IMR-90 (cell line): ENCODE measurements around the gene CPNE6. TPM values are rescaled to one million over a fixed set of nuclear protein-coding genes. Genes with fewer than 3 reads are reported as not detected.

ENCODE experiments used
- ATAC-seq: fragments of 200-7000 bp; cut with Tn5 transposase; 2 replicates; pipeline ENCODE4 v1.9.1; 2020; ENCODE audit warnings: low read depth, mild to moderate bottlenecking, moderate library complexity
- BruUV-seq: library from RNA; stranded (reverse); fragments of 400-500 nt; replicated peaks from 2 replicates; lab custom pipeline; 2021; lab: Mats Ljungman, UMichigan
- CTCF ChIA-PET: fragments of 300-600 bp; formaldehyde crosslinking; extraction: SDS; loops from one replicate; lab custom pipeline; 2021; ENCODE audit warnings: antibody characterized with exemption; lab: Yijun Ruan, JAX
- POLR2A ChIA-PET: fragments of 300-600 bp; sonication (Branson Sonifier 250); formaldehyde crosslinking; loops from one replicate; lab custom pipeline; 2022; ENCODE audit warnings: antibody characterized with exemption; ENCODE audit not compliant: unreplicated experiment; lab: Charles Lee
- DNase-seq: peaks from one replicate; pipeline ENCODE4 v3.0.0; 2013
- H2AFZ ChIP-seq: replicated peaks from 2 replicates; pipeline ENCODE3; 2013; ENCODE audit warnings: low read length, mild to moderate bottlenecking; ENCODE audit not compliant: poor library complexity
- H2AK5ac ChIP-seq: 2 replicates; pipeline ENCODE4 v1.6.1; 2013; ENCODE audit warnings: low read depth, low read length, inconsistent platforms
- H2AK9ac ChIP-seq: replicated peaks from 2 replicates; pipeline ENCODE3; 2013; ENCODE audit warnings: mild to moderate bottlenecking, low read depth, low read length, moderate library complexity; ENCODE audit not compliant: poor library complexity
- H2BK120ac ChIP-seq: 2 replicates; pipeline ENCODE4 v1.6.1; 2013; ENCODE audit warnings: low read depth, low read length, inconsistent platforms
- H2BK15ac ChIP-seq: 3 replicates; pipeline ENCODE4 v1.6.1; 2013; ENCODE audit warnings: low read depth, low read length, inconsistent platforms
- H2BK20ac ChIP-seq: 2 replicates; pipeline ENCODE4 v1.6.1; 2013; ENCODE audit warnings: low read depth, mild to moderate bottlenecking, inconsistent platforms, low read length, moderate library complexity
- H2BK5ac ChIP-seq: 2 replicates; pipeline ENCODE4 v1.6.1; 2013; ENCODE audit warnings: mild to moderate bottlenecking, low read depth, low read length, inconsistent platforms; ENCODE audit not compliant: poor library complexity, severe bottlenecking
- H3K14ac ChIP-seq: replicated peaks from 2 replicates; pipeline ENCODE4 v1.6.1; 2013; ENCODE audit warnings: low read depth, low read length, inconsistent platforms
- H3K18ac ChIP-seq: 2 replicates; pipeline ENCODE4 v1.6.1; 2013; ENCODE audit warnings: low read depth, low read length, control low read depth
- H3K23ac ChIP-seq: 2 replicates; pipeline ENCODE4 v1.6.1; 2013; ENCODE audit warnings: low read depth, low read length, inconsistent platforms
- H3K27ac ChIP-seq: 2 replicates; pipeline ENCODE4 v1.5.1; 2013; ENCODE audit warnings: mild to moderate bottlenecking, control low read depth, low read length; ENCODE audit not compliant: insufficient read depth
- H3K27me3 ChIP-seq: 2 replicates; pipeline ENCODE4 v1.6.1; 2013; ENCODE audit warnings: low read length; ENCODE audit not compliant: control insufficient read depth, insufficient read depth
- H3K36me3 ChIP-seq: 2 replicates; pipeline ENCODE4 v1.6.1; 2013; ENCODE audit warnings: low read length, mixed read lengths; ENCODE audit not compliant: control insufficient read depth, insufficient read depth
- H3K4ac ChIP-seq: 2 replicates; pipeline ENCODE4 v1.6.1; 2013; ENCODE audit warnings: low read depth, low read length, inconsistent platforms
- H3K4me1 ChIP-seq: 2 replicates; pipeline ENCODE4 v1.6.1; 2013; ENCODE audit warnings: low read length, mixed read lengths; ENCODE audit not compliant: control insufficient read depth, insufficient read depth
- H3K4me2 ChIP-seq: 2 replicates; pipeline ENCODE4 v1.6.1; 2013; ENCODE audit warnings: low read depth, mild to moderate bottlenecking, control low read depth, low read length, moderate library complexity
- H3K4me3 ChIP-seq: 2 replicates; pipeline ENCODE4 v1.5.1; 2013; ENCODE audit warnings: low read depth, mild to moderate bottlenecking, control low read depth, low read length, moderate library complexity; ENCODE audit not compliant: insufficient read depth
- H3K56ac ChIP-seq: 2 replicates; pipeline ENCODE4 v1.6.1; 2013; ENCODE audit warnings: low read length, inconsistent platforms; ENCODE audit not compliant: insufficient read depth; ENCODE audit errors: extremely low read depth
- H3K79me1 ChIP-seq, 2 experiments: 2 replicates each; pipeline ENCODE4 v1.6.1; 2013; ENCODE audit warnings: low read length in 2 of 2, inconsistent platforms in 1 of 2, low read depth in 1 of 2
- H3K9ac ChIP-seq: 2 replicates; pipeline ENCODE4 v1.6.1; 2013; ENCODE audit warnings: low read depth, low read length, control low read depth
- H3K9me1 ChIP-seq: 2 replicates; pipeline ENCODE4 v1.6.1; 2013; ENCODE audit warnings: low read length, inconsistent platforms; ENCODE audit not compliant: insufficient read depth
- H3K9me3 ChIP-seq: 2 replicates; pipeline ENCODE4 v1.6.1; 2013; ENCODE audit warnings: low read length; ENCODE audit not compliant: control insufficient read depth, insufficient read depth
- H4K20me1 ChIP-seq: 2 replicates; pipeline ENCODE4 v1.6.1; 2013; ENCODE audit warnings: low read length, inconsistent platforms; ENCODE audit not compliant: insufficient read depth
- H4K5ac ChIP-seq: 2 replicates; pipeline ENCODE4 v1.6.1; 2013; ENCODE audit warnings: mild to moderate bottlenecking, low read depth, low read length, control low read depth
- H4K8ac ChIP-seq, 2 experiments: 2 replicates each; pipeline ENCODE4 v1.6.1; 2013; ENCODE audit warnings: low read depth in 2 of 2, low read length in 2 of 2, control low read depth in 1 of 2, inconsistent platforms in 1 of 2
- H4K91ac ChIP-seq: 2 replicates; pipeline ENCODE4 v1.6.1; 2013; ENCODE audit warnings: low read depth, low read length, inconsistent platforms; ENCODE audit not compliant: insufficient read depth
- BHLHE40 ChIP-seq: fragments of 150-350 bp; IDR thresholded peaks from 2 replicates; pipeline ENCODE4 v1.6.1; 2016; ENCODE audit warnings: mild to moderate bottlenecking, low read depth, low read length
- CEBPB ChIP-seq: IDR thresholded peaks from 2 replicates; pipeline ENCODE4 v1.6.1; 2012; ENCODE audit warnings: low read depth, low read length, improper control_type of control experiment
- MAZ ChIP-seq: IDR thresholded peaks from 2 replicates; pipeline ENCODE4 v1.6.1; 2012; ENCODE audit warnings: low read depth, mild to moderate bottlenecking, low read length, improper control_type of control experiment, moderate library complexity, borderline replicate concordance
- MXI1 ChIP-seq: IDR thresholded peaks from 2 replicates; pipeline ENCODE4 v1.6.1; 2012; ENCODE audit warnings: low read depth, mild to moderate bottlenecking, low read length, moderate library complexity, borderline replicate concordance
- POLR2A ChIP-seq: IDR thresholded peaks from 2 replicates; pipeline ENCODE4 v1.6.1; 2012; ENCODE audit warnings: mild to moderate bottlenecking, low read depth, low read length
- RAD21 ChIP-seq: IDR thresholded peaks from 2 replicates; pipeline ENCODE4 v1.6.1; 2012; ENCODE audit warnings: low read length, improper control_type of control experiment
- RFX5 ChIP-seq: IDR thresholded peaks from 2 replicates; pipeline ENCODE4 v1.8.0; 2012; ENCODE audit warnings: low read depth, mild to moderate bottlenecking, low read length, moderate library complexity
- WGBS, 2 experiments: methylation state at CpG; one replicate each; pipeline versions ENCODE4 v1.1.5 to v1.1.7; 2013; ENCODE audit warnings: missing lambda C conversion rate in 2 of 2; ENCODE audit not compliant: insufficient read length in 1 of 2; ENCODE audit errors: extremely low coverage in 2 of 2; 5-methylcytosine and 5-hydroxymethylcytosine counted together
- dilution Hi-C: fragments of 300-500 bp; cut with HindIII; formaldehyde crosslinking; loops from one replicate; pipeline ENCODE4 v1.14.3; 2018; ENCODE audit warnings: low sequenced_read_pairs; ENCODE audit not compliant: unreplicated experiment
- in situ Hi-C: fragments of 300-500 bp; cut with MboI; formaldehyde crosslinking; loops from 3 replicates; pipeline ENCODE4 v1.14.3; 2019; ENCODE audit warnings: low sequenced_read_pairs, inconsistent platforms, mixed read lengths
- intact Hi-C: fragments of 100-400 bp; cut with micrococcal nuclease; formaldehyde crosslinking; loops from 2 replicates; pipeline ENCODE4 v1.10.0; 2022
- polyA plus RNA-seq, 3 experiments: library from polyadenylated mRNA; depleted of rRNA; stranded (reverse); fragments of >200 nt; gene quantifications; 2 replicates each; pipeline ENCODE4 v1.2.3, GENCODE V29; 2012; ENCODE audit warnings: low replicate concordance in 1 of 3
- total RNA-seq: library from RNA; depleted of rRNA; stranded (reverse); fragments of >200 nt; gene quantifications from 2 replicates; pipeline ENCODE4 v1.2.3, GENCODE V29; 2012
- TF ChIP-seq, protein P1 (sequence below): conservative IDR thresholded peaks from 2 replicates; pipeline ENCODE4 v1.5.1; 2012; ENCODE audit warnings: mild to moderate bottlenecking, low read depth, low read length, improper control_type of control experiment
- TF ChIP-seq, protein P2 (sequence below): fragments of 150-350 bp; IDR thresholded peaks from 2 replicates; pipeline ENCODE4 v1.6.1; 2016; ENCODE audit warnings: low read depth, mild to moderate bottlenecking, low read length, moderate library complexity, borderline replicate concordance
- TF ChIP-seq, protein P3 (sequence below): fragments of 150-350 bp; IDR thresholded peaks from 2 replicates; pipeline ENCODE4 v1.6.1; 2017; ENCODE audit warnings: mild to moderate bottlenecking, antibody characterized with exemption, low read length, low read depth

CPNE6 gene
- total and polyA plus RNA-seq, 2 of the 4 experiments (the other 2 are of a cell fraction), result not detected

DNA sequence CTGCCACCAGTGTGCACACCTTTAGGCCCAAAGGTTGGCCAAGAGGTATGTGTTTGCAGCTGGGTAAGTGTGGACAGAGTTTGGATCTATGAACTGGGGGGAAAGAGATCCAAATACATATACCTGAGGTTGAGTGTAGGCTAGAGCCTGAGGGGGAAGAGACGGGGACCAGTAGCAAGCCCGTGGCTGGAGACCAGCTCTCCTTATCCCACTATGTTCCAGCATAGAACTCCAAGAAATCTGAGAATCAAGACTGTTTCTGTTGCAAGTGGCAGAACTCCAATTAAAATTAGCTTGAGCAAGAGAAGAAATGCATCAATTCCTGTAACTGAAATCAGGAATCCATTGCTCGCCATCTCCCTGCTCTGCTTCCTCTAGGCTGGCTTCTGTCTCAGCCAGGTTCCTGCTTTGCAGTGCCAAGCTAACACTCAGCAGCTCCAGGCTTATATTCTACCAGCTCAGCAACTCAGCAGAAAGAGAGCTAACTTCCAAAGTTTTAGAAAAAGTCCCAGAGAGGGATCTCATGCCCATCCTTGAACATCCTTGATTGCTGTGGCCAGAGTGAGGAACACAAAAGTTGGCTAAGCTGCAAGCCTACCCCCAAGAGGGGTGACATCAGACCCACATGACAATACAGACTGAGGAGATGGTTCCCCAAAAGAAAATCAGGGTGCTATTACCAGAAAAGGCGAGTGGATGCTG lies 21.3 kb downstream of the CPNE6 start (continued):
- TF ChIP-seq RFX5, result no peak

DNA sequence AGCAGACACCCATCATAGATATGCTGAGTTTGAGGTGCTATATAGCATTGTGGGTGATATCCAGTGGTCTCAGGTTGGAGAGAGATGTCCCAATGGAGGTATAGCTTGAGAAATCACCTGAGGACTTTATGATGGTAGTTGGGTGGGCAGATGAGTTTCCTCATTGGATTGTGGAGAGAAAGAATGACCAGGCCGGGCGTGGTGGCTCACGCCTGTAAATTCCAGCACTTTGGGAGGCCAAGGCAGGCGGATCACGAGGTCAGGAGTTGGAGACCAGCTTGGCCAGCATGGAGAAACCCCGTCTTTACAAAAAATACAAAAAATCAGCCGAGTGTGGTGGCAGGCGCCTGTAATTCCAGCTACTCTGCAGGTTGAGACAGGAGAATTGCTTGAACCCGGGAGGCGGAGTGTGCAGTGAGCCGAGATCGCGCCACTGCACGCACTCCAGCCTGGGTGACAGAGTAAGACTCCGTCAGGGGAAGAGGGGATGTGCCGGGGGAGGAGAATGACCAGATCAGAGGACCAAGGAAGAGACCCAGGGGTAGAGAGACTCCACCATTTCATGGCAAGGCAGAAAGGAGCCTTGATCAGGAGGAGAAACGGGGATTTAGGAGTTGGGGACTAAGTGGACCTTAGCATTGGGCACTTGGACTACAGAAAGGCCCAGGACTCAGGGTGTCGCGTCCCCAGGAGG lies 22.0 kb downstream of the CPNE6 start:
- peaks cover 12% of the 10 kb centered on the region; the same call in 1 of the 2 replicates for H4K20me1 ChIP-seq
- no peak overlapping the region for H2BK5ac ChIP-seq
- peak overlapping the region; percentile 18; the same call in 1 of the 2 replicates for H3K18ac ChIP-seq
- peak overlapping the region; percentile 50 for H3K9ac ChIP-seq
- DNase-seq, result no peak
- peak overlapping the region; percentile 96 for H4K91ac ChIP-seq
- peaks cover 16 to 32% of the 10 kb centered on the region in 2 experiments for H3K79me1 ChIP-seq
- WGBS, 2 experiments, result 100% methylated on average over 7 of the region's 19 CpGs; no CpG with 5 or more reads in 1 of the 2 experiments
- peak overlapping the region; percentile 80 for H3K27ac ChIP-seq
- peak overlapping the region; percentile 78 for H2AK9ac ChIP-seq
- H2AK5ac ChIP-seq, result peak overlapping the region; percentile 97
- no peak for ATAC-seq
- H3K27me3 ChIP-seq, result no peaks in the 10 kb centered on the region
- peak overlapping the region; percentile 90 for H3K4ac ChIP-seq
- dilution Hi-C loops (no loop called here), in situ Hi-C loops (loop anchor here (5.0 to 10.0 kb wide), 2 partner anchors 36 to 119 kb away; no protein-coding TSS in a partner anchor), intact Hi-C loops (no loop called here)
- CTCF ChIA-PET, result interaction anchor here (0.7 to 3.5 kb wide), 4 partner anchors 12 to 36 kb away, joined by 3 to 30 read pairs (median 12); no protein-coding TSS in a partner anchor
- POLR2A ChIA-PET, result interaction anchor here (0.6 kb wide), 1 partner anchor 228 kb away, joined by 7 read pairs; no protein-coding TSS in a partner anchor
- H3K4me1 ChIP-seq, result peaks cover 8% of the 10 kb centered on the region
- H3K9me3 ChIP-seq, result no peaks in the 10 kb centered on the region
- H3K23ac ChIP-seq, result peak overlapping the region; percentile 68
- H3K36me3 ChIP-seq, result peaks cover 4% of the 10 kb centered on the region; the same call in 1 of the 2 replicates
- peak overlapping the region; percentile 70 for H2BK120ac ChIP-seq
- H4K8ac ChIP-seq, result peak overlapping the region; percentile 94 to 95
- no TSS peak for BruUV-seq
- H3K4me2 ChIP-seq, result peak overlapping the region; percentile 49
- peaks cover 13% of the 10 kb centered on the region for H3K9me1 ChIP-seq
- peak overlapping the region; percentile 66; the same call in 1 of the 2 replicates for H3K56ac ChIP-seq
- TF ChIP-seq, protein P1, sequence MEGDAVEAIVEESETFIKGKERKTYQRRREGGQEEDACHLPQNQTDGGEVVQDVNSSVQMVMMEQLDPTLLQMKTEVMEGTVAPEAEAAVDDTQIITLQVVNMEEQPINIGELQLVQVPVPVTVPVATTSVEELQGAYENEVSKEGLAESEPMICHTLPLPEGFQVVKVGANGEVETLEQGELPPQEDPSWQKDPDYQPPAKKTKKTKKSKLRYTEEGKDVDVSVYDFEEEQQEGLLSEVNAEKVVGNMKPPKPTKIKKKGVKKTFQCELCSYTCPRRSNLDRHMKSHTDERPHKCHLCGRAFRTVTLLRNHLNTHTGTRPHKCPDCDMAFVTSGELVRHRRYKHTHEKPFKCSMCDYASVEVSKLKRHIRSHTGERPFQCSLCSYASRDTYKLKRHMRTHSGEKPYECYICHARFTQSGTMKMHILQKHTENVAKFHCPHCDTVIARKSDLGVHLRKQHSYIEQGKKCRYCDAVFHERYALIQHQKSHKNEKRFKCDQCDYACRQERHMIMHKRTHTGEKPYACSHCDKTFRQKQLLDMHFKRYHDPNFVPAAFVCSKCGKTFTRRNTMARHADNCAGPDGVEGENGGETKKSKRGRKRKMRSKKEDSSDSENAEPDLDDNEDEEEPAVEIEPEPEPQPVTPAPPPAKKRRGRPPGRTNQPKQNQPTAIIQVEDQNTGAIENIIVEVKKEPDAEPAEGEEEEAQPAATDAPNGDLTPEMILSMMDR, result no peak
- TF ChIP-seq, protein P2, sequence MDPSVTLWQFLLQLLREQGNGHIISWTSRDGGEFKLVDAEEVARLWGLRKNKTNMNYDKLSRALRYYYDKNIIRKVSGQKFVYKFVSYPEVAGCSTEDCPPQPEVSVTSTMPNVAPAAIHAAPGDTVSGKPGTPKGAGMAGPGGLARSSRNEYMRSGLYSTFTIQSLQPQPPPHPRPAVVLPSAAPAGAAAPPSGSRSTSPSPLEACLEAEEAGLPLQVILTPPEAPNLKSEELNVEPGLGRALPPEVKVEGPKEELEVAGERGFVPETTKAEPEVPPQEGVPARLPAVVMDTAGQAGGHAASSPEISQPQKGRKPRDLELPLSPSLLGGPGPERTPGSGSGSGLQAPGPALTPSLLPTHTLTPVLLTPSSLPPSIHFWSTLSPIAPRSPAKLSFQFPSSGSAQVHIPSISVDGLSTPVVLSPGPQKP, result no peak
- TF ChIP-seq POLR2A (no peak), MAZ (no peak), MXI1 (no peak), BHLHE40 (no peak), RAD21 (no peak), CEBPB (no peak)
- TF ChIP-seq, protein P3, sequence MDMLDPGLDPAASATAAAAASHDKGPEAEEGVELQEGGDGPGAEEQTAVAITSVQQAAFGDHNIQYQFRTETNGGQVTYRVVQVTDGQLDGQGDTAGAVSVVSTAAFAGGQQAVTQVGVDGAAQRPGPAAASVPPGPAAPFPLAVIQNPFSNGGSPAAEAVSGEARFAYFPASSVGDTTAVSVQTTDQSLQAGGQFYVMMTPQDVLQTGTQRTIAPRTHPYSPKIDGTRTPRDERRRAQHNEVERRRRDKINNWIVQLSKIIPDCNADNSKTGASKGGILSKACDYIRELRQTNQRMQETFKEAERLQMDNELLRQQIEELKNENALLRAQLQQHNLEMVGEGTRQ, result no peak
- peak overlapping the region; percentile 81 for H2BK15ac ChIP-seq
- H3K14ac ChIP-seq, result peak overlapping the region; percentile 65
- H3K4me3 ChIP-seq, result peak overlapping the region; percentile 72; the same call in 1 of the 2 replicates
- peak overlapping the region; percentile 85 for H2BK20ac ChIP-seq
- H2AFZ ChIP-seq, result peak overlapping the region; percentile 98
- H4K5ac ChIP-seq, result peak overlapping the region; percentile 47
